ENCODE results near the gene NT5C1A.
A peak's percentile ranks its signal among the peaks of the same experiment; 100 is the strongest.

NT5C1A gene

GRCh38 chr1:39653546-39654031, 18.3 kb downstream of the NT5C1A start:
- Histone ChIP-seq H4K8ac (ENCODE audit: low read length) (no peak overlapping the region), H3K4me3 (ENCODE audit: insufficient read depth in 1 of 2, low read depth in 1 of 2, low read length in 2 of 2) (peak overlapping the region in 1 of 2 experiments; percentile 68), H2BK15ac (ENCODE audit: low read depth, poor library complexity, severe bottlenecking) (no peak overlapping the region), H2AK5ac (ENCODE audit: low read length, severe bottlenecking) (no peak overlapping the region), H2BK12ac (ENCODE audit: low read length in 2 of 2) (no peak overlapping the region), H3K4ac (ENCODE audit: low read depth in 1 of 2, low read length in 2 of 2) (no peak overlapping the region), H3K27me3 (ENCODE audit: control insufficient read depth in 1 of 2, insufficient read depth in 1 of 2, low read length in 2 of 2) (peaks cover 53 to 58% of the 10 kb centered on the region in 2 experiments), H3K9me3 (ENCODE audit: control insufficient read depth, low read length) (no peaks in the 10 kb centered on the region), H3K4me2 (ENCODE audit: low read length, poor library complexity, severe bottlenecking) (no peak overlapping the region), H3K36me3 (ENCODE audit: control insufficient read depth in 1 of 2, insufficient read depth in 2 of 2, low read depth in 1 of 2, low read length in 2 of 2) (no peaks in the 10 kb centered on the region), H3K27ac (ENCODE audit: low read length, poor library complexity, severe bottlenecking) (no peak overlapping the region), H3K18ac (ENCODE audit: low read depth in 1 of 2, low read length in 2 of 2) (no peak overlapping the region), H4K91ac (ENCODE audit: low read length) (no peak overlapping the region), H3K79me1 (replicated peaks; ENCODE audit: low read length, poor library complexity, severe bottlenecking) (no peaks in the 10 kb centered on the region), H2BK5ac (ENCODE audit: low read depth, low read length, poor library complexity, severe bottlenecking) (no peak overlapping the region), H3K23ac (ENCODE audit: low read length in 2 of 2) (peak overlapping the region in 1 of 2 experiments; percentile 11), H2BK120ac (ENCODE audit: low read depth, low read length) (no peak overlapping the region), H3K9ac (ENCODE audit: low read length) (peak overlapping the region; percentile 5), H3K14ac (ENCODE audit: low read length in 2 of 2) (no peak overlapping the region), H3K4me1 (ENCODE audit: control insufficient read depth, insufficient read depth, low read depth, low read length) (no peaks in the 10 kb centered on the region), H2AFZ (ENCODE audit: low read depth, low read length) (no peak overlapping the region)
- DNase-seq, result peak; percentile 80
- WGBS, result 18% methylated on average over 8 of the region's 8 CpGs

GRCh38 chr1:39652554-39652953, 19.4 kb downstream of the NT5C1A start:
- Histone ChIP-seq H4K8ac (ENCODE audit: low read length) (no peak overlapping the region), H3K36me3 (ENCODE audit: control insufficient read depth in 1 of 2, insufficient read depth in 2 of 2, low read depth in 1 of 2, low read length in 2 of 2) (no peaks in the 10 kb centered on the region), H2AK5ac (ENCODE audit: low read length, severe bottlenecking) (no peak overlapping the region), H3K27me3 (ENCODE audit: control insufficient read depth in 1 of 2, insufficient read depth in 1 of 2, low read length in 2 of 2) (peaks cover 53 to 59% of the 10 kb centered on the region in 2 experiments), H3K27ac (ENCODE audit: low read length, poor library complexity, severe bottlenecking) (no peak overlapping the region), H3K9ac (ENCODE audit: low read length) (no peak overlapping the region), H4K91ac (ENCODE audit: low read length) (no peak overlapping the region), H3K14ac (ENCODE audit: low read length in 2 of 2) (no peak overlapping the region), H3K23ac (ENCODE audit: low read length in 2 of 2) (no peak overlapping the region), H3K9me3 (ENCODE audit: control insufficient read depth, low read length) (no peaks in the 10 kb centered on the region), H2BK5ac (ENCODE audit: low read depth, low read length, poor library complexity, severe bottlenecking) (no peak overlapping the region), H3K4me1 (ENCODE audit: control insufficient read depth, insufficient read depth, low read depth, low read length) (no peaks in the 10 kb centered on the region), H2BK12ac (ENCODE audit: low read length in 2 of 2) (no peak overlapping the region), H2BK120ac (ENCODE audit: low read depth, low read length) (no peak overlapping the region), H3K18ac (ENCODE audit: low read depth in 1 of 2, low read length in 2 of 2) (no peak overlapping the region), H2AFZ (ENCODE audit: low read depth, low read length) (no peak overlapping the region), H2BK15ac (ENCODE audit: low read depth, poor library complexity, severe bottlenecking) (no peak overlapping the region), H3K79me1 (replicated peaks; ENCODE audit: low read length, poor library complexity, severe bottlenecking) (no peaks in the 10 kb centered on the region), H3K4me3 (ENCODE audit: insufficient read depth in 1 of 2, low read depth in 1 of 2, low read length in 2 of 2) (no peak overlapping the region), H3K4ac (ENCODE audit: low read depth in 1 of 2, low read length in 2 of 2) (no peak overlapping the region), H3K4me2 (ENCODE audit: low read length, poor library complexity, severe bottlenecking) (no peak overlapping the region)
- DNase-seq, result no peak
- 80% methylated on average over 2 of the region's 2 CpGs for WGBS

GRCh38 chr1:39652105-39652504, 19.8 kb downstream of the NT5C1A start:
- H3K27me3 ChIP-seq (ENCODE audit: control insufficient read depth in 1 of 2, insufficient read depth in 1 of 2, low read length in 2 of 2), result peaks cover 53 to 60% of the 10 kb centered on the region in 2 experiments
- no peak overlapping the region for H3K27ac ChIP-seq (ENCODE audit: low read length, poor library complexity, severe bottlenecking)
- H3K18ac ChIP-seq (ENCODE audit: low read depth in 1 of 2, low read length in 2 of 2), result no peak overlapping the region
- no peak overlapping the region for H2BK5ac ChIP-seq (ENCODE audit: low read depth, low read length, poor library complexity, severe bottlenecking)
- no peak overlapping the region for H3K4me3 ChIP-seq (ENCODE audit: insufficient read depth in 1 of 2, low read depth in 1 of 2, low read length in 2 of 2)
- no peaks in the 10 kb centered on the region for H3K4me1 ChIP-seq (ENCODE audit: control insufficient read depth, insufficient read depth, low read depth, low read length)
- no peaks in the 10 kb centered on the region for H3K36me3 ChIP-seq (ENCODE audit: control insufficient read depth in 1 of 2, insufficient read depth in 2 of 2, low read depth in 1 of 2, low read length in 2 of 2)
- no peak overlapping the region for H4K8ac ChIP-seq (ENCODE audit: low read length)
- H3K9ac ChIP-seq (ENCODE audit: low read length), result no peak overlapping the region
- H2AFZ ChIP-seq (ENCODE audit: low read depth, low read length), result no peak overlapping the region
- no peaks in the 10 kb centered on the region for H3K79me1 ChIP-seq (replicated peaks; ENCODE audit: low read length, poor library complexity, severe bottlenecking)
- H3K23ac ChIP-seq (ENCODE audit: low read length in 2 of 2), result no peak overlapping the region
- DNase-seq, result no peak
- H3K14ac ChIP-seq (ENCODE audit: low read length in 2 of 2), result no peak overlapping the region
- no peaks in the 10 kb centered on the region for H3K9me3 ChIP-seq (ENCODE audit: control insufficient read depth, low read length)
- H2BK15ac ChIP-seq (ENCODE audit: low read depth, poor library complexity, severe bottlenecking), result no peak overlapping the region
- WGBS, result 90% methylated on average over 6 of the region's 6 CpGs
- H3K4ac ChIP-seq (ENCODE audit: low read depth in 1 of 2, low read length in 2 of 2), result no peak overlapping the region
- no peak overlapping the region for H4K91ac ChIP-seq (ENCODE audit: low read length)
- no peak overlapping the region for H2AK5ac ChIP-seq (ENCODE audit: low read length, severe bottlenecking)
- H2BK120ac ChIP-seq (ENCODE audit: low read depth, low read length), result no peak overlapping the region
- no peak overlapping the region for H2BK12ac ChIP-seq (ENCODE audit: low read length in 2 of 2)
- no peak overlapping the region for H3K4me2 ChIP-seq (ENCODE audit: low read length, poor library complexity, severe bottlenecking)

- H2AFZ ChIP-seq (ENCODE audit: low read depth, low read length), result no peak overlapping the region
- peak overlapping the region in 1 of 2 experiments; percentile 53 for H3K14ac ChIP-seq (ENCODE audit: low read length in 2 of 2)
- H2BK120ac ChIP-seq (ENCODE audit: low read depth, low read length), result no peak overlapping the region
- H2BK15ac ChIP-seq (ENCODE audit: low read depth, poor library complexity, severe bottlenecking), result no peak overlapping the region
- H3K27me3 ChIP-seq (ENCODE audit: control insufficient read depth in 1 of 2, insufficient read depth in 1 of 2, low read length in 2 of 2), result peaks cover 49 to 50% of the 10 kb centered on the region in 2 experiments
- no peak overlapping the region for H2AK5ac ChIP-seq (ENCODE audit: low read length, severe bottlenecking)
- H3K9me3 ChIP-seq (ENCODE audit: control insufficient read depth, low read length), result no peaks in the 10 kb centered on the region
- no peak overlapping the region for H3K4ac ChIP-seq (ENCODE audit: low read depth in 1 of 2, low read length in 2 of 2)
- WGBS, result 100% methylated on average over 1 of the region's 1 CpG
- no peak overlapping the region for H3K4me3 ChIP-seq (ENCODE audit: insufficient read depth in 1 of 2, low read depth in 1 of 2, low read length in 2 of 2)
- no peak overlapping the region for H3K9ac ChIP-seq (ENCODE audit: low read length)
- H2BK5ac ChIP-seq (ENCODE audit: low read depth, low read length, poor library complexity, severe bottlenecking), result no peak overlapping the region
- no peak overlapping the region for H3K23ac ChIP-seq (ENCODE audit: low read length in 2 of 2)
- H4K91ac ChIP-seq (ENCODE audit: low read length), result no peak overlapping the region
- H4K8ac ChIP-seq (ENCODE audit: low read length), result no peak overlapping the region
- H3K18ac ChIP-seq (ENCODE audit: low read depth in 1 of 2, low read length in 2 of 2), result no peak overlapping the region
- DNase-seq, result no peak
- no peaks in the 10 kb centered on the region for H3K79me1 ChIP-seq (replicated peaks; ENCODE audit: low read length, poor library complexity, severe bottlenecking)
- no peaks in the 10 kb centered on the region for H3K36me3 ChIP-seq (ENCODE audit: control insufficient read depth in 1 of 2, insufficient read depth in 2 of 2, low read depth in 1 of 2, low read length in 2 of 2)
- peaks cover 6% of the 10 kb centered on the region for H3K4me1 ChIP-seq (ENCODE audit: control insufficient read depth, insufficient read depth, low read depth, low read length)
- H2BK12ac ChIP-seq (ENCODE audit: low read length in 2 of 2), result no peak overlapping the region
- no peak overlapping the region for H3K27ac ChIP-seq (ENCODE audit: low read length, poor library complexity, severe bottlenecking)
- no peak overlapping the region for H3K4me2 ChIP-seq (ENCODE audit: low read length, poor library complexity, severe bottlenecking)
Observed at GRCh38 chr1:39650431-39650830, 21.5 kb downstream of the NT5C1A start.
